GM06990 (cell line): ENCODE measurements around the gene PSMC2.

Source experiments
- DNase-seq: peaks from one replicate; pipeline ENCODE4 v3.0.0-alpha.2; 2011; ENCODE audit not compliant: insufficient read length; ENCODE audit errors: extremely low read depth
- H3K27me3 ChIP-seq: replicated peaks from 2 replicates; pipeline ENCODE4 v1.6.0; 2011; ENCODE audit warnings: low read length; ENCODE audit not compliant: control insufficient read depth, insufficient read depth
- H3K36me3 ChIP-seq: 2 replicates; pipeline ENCODE4 v1.5.1; 2011; ENCODE audit warnings: low read length; ENCODE audit not compliant: control insufficient read depth, insufficient read depth
- H3K4me3 ChIP-seq: replicated peaks from 2 replicates; pipeline ENCODE4 v1.5.1; 2011; ENCODE audit warnings: low read depth, mild to moderate bottlenecking, control low read depth, low read length
- TF ChIP-seq, protein P1 (sequence below): IDR thresholded peaks from 2 replicates; pipeline ENCODE4 v1.5.1; 2011; ENCODE audit warnings: low read length, control low read depth, mild to moderate bottlenecking, inconsistent platforms; ENCODE audit not compliant: insufficient read depth, poor library complexity, severe bottlenecking

PSMC2 gene

DNA sequence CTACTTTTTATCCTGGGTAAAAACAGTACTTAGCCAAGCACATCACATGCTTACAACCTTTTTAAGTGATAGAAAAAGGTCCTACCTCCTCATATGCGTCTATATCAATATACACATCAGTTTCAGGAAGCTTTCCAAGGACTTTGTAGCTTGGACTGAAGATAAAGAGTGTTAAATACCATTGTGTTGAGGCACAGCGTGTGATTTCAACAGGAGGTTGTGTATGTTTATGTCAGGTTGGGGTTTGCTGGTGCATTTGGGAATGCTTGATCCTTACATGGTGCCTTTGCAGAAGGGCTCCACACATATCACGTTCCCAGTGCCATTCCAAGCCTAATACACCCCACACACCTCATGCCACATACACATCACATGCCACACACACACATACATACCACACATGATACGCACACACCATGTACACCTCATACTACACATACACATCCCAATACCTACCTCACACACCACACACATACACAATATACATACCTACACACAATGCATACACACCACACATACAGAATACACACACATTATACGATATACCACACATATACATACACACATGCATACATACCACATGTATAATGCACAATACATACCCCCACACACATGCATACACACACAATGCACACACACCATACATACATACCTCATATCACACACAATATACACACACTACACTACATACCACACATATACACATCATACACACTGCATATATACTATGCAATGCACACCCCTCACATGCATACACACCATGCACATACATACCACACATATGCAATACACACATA lies 33.1 kb downstream of the PSMC2 start:
- no peaks in the 10 kb centered on the region for H3K27me3 ChIP-seq
- TF ChIP-seq, protein P1, sequence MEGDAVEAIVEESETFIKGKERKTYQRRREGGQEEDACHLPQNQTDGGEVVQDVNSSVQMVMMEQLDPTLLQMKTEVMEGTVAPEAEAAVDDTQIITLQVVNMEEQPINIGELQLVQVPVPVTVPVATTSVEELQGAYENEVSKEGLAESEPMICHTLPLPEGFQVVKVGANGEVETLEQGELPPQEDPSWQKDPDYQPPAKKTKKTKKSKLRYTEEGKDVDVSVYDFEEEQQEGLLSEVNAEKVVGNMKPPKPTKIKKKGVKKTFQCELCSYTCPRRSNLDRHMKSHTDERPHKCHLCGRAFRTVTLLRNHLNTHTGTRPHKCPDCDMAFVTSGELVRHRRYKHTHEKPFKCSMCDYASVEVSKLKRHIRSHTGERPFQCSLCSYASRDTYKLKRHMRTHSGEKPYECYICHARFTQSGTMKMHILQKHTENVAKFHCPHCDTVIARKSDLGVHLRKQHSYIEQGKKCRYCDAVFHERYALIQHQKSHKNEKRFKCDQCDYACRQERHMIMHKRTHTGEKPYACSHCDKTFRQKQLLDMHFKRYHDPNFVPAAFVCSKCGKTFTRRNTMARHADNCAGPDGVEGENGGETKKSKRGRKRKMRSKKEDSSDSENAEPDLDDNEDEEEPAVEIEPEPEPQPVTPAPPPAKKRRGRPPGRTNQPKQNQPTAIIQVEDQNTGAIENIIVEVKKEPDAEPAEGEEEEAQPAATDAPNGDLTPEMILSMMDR: no peak
- H3K4me3 ChIP-seq: no peak overlapping the region
- H3K36me3 ChIP-seq: no peaks in the 10 kb centered on the region
- DNase-seq: no peak

DNA sequence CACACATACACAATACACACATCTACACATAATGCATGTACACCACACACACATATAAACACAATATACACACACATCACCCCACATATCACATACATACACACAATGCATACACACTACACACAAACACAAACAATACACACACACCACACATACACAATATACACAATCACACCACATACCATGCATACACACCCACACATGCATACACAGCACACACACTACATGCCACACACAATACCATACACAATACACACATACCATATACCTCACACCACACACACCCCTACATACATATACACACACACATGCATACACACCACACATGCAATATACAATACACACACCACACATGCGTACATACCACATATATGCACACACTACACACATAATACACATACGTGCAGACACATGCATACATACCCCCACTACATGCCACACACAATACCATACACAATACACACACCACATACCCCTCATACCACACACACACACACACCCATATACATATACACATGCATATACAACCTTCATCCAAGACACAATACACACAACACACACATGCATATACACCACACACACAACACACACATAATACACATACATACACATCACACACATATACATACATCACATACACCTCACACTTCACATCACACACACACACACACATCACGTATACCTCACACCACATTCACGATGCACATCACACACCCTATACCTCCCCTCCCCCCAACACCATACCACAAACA lies 34.0 kb downstream of the PSMC2 start:
- Histone ChIP-seq H3K4me3 (no peak overlapping the region), H3K36me3 (no peaks in the 10 kb centered on the region), H3K27me3 (no peaks in the 10 kb centered on the region)
- TF ChIP-seq, protein P1: no peak
- no peak for DNase-seq

DNA sequence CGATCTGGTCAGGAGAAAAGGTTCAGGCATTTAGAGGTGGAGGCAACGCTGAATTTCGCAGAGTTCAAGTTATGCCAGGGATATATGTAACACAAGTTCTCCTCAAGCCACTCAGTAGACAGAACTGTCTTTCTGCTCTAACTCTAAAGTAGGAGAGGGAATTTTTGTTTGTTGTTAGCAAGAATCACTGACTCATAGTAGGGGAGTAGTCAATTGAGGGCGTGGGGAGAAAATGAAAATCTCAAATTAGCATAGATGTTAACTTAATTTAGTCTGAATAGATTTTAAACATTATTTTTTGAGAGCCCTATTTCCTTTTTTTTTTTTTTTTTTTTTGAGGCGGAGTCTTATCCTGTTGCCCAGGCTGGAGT lies 34.6 kb downstream of the PSMC2 start:
- Histone ChIP-seq H3K4me3 (no peak overlapping the region), H3K36me3 (no peaks in the 10 kb centered on the region), H3K27me3 (no peaks in the 10 kb centered on the region)
- no peak for DNase-seq
- TF ChIP-seq, protein P1: no peak

DNA sequence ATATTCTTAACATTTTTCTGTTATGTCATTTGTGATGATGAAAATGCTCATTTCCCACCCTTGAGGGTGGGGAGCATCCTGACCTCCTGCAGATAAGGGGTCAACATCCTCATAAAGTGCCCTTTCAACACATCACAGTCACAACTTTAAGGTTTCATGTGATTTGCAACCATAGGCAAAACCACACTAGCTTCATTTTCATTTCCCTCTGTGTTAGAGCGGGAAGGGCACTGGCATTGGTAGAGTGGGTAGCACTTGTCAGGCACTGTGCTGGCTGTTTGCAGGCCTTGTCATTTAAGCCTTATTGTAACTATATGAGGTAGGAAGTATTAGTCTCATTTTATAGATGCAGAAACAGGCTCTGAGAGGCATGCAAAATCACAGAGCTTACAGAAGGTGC lies 39.8 kb downstream of the PSMC2 start:
- Histone ChIP-seq H3K4me3 (no peak overlapping the region), H3K27me3 (no peaks in the 10 kb centered on the region; the same call in 1 of the 2 replicates), H3K36me3 (no peaks in the 10 kb centered on the region)
- TF ChIP-seq, protein P1: no peak
- no peak for DNase-seq

DNA sequence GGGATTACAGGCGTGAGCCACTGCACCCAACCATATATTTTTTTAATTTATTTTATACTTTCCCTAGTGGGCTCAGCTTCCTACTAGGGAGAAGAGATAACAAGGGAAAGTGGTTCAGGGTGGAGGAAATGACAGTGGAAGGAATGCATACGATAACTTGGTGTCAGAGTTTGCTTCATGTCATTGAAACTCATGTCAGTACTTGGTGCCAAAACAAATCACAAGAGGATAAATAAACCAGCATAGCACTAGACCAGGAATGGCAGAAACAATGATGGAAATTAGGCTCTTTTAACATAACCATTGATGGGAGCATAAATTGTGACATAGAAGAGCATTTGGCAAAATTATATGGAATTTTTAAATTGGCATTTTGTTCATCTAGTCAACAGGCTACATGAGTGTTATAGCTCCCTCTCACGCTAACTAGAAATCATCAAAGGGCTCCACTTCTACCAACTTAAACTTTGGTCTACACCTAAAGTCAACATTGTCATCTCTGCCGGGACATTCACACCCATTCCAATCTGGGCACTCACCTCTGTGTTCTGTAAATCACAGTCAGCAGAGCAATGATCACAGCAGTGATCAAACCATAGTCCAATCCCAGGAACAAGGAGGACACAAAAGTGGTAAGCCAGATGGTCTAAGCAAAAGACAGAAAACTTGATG lies 41.2 kb downstream of the PSMC2 start:
- TF ChIP-seq, protein P1: no peak
- H3K4me3 ChIP-seq: no peak overlapping the region
- no peaks in the 10 kb centered on the region; the same call in 1 of the 2 replicates for H3K27me3 ChIP-seq
- no peak for DNase-seq
- no peaks in the 10 kb centered on the region for H3K36me3 ChIP-seq
